Peyer's patch (tissue), 4 donors: ENCODE measurements around the gene HMGN4.

Experiments
- CTCF ChIP-seq, 6 experiments: fragments of 450-650 bp in 4 of 6; fragments of 200-600 bp in 2 of 6; sonication (generic) in 1 of 6; IDR thresholded peaks; one replicate each; pipeline ENCODE4 v1.5.1; 2017 to 2019; ENCODE audit warnings: antibody characterized with exemption in 6 of 6, mild to moderate bottlenecking in 3 of 6, moderate library complexity in 1 of 6
- POLR2A ChIP-seq, 2 donors: fragments of 450-650 bp; IDR thresholded peaks; one replicate each; pipeline ENCODE4 v1.5.1; 2017; ENCODE audit warnings: antibody characterized with exemption in 2 of 2, mild to moderate bottlenecking in 2 of 2, moderate library complexity in 2 of 2

DNA sequence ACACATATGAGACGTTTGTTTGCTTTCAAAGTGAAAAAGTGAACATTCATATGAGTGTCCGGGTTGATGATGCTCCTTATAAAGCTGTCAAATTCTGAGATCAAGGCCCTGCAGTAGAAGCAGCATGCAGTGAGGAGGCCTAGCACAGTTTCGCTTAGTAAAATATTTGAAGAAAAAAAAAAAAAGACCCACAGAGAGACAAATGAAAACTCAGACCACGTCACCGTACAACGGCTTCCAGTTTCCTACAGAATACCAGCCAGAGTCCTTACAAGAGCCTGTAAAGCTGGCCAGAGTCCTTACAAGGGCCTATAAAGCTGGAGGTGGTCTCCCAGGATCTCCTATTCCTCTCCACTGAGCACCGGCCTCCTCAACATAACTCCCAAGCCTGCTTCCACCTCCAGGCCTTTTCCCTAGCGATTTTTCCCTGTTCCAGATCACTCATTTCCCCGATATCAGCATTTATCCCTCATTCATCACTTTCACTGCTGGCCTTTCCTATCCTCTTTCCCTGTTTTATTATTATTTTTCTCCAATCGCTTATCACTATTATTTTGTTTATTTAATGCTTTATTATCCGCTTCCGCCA is 1.5 kb upstream of the HMGN4 start:
- TF ChIP-seq CTCF (IDR thresholded peaks at IDR 0.05) (no peak), POLR2A (IDR thresholded peaks at IDR 0.05) (no peak)
